Measurements from ENCODE around the gene IL4. TPM values are rescaled to one million over a fixed set of nuclear protein-coding genes. Genes with fewer than 3 reads are reported as not detected.
A peak's percentile ranks its signal among the peaks of the same experiment; 100 is the strongest.

Gene IL4
- total RNA-seq, 2 experiments from 2014 or later = 1.8 TPM; not detected in 1

GRCh38 chr5:132646583-132647266 lies 27.1 kb upstream of the IL4 start:
- Mint-ChIP-seq H3K27ac (no peak overlapping the region), H3K4me3 (no peak overlapping the region), H3K36me3 (peaks cover 53% of the 10 kb centered on the region), H3K9me3 (peaks cover 19% of the 10 kb centered on the region), H3K4me1 (peaks cover 24% of the 10 kb centered on the region), H3K27me3 (no peaks in the 10 kb centered on the region)
- POLR2A ChIA-PET = interaction anchor here (0.7 kb wide), 1 partner anchor 118 kb away, joined by 3 read pairs; no protein-coding TSS in a partner anchor
- DNase-seq = no peak
- no peak for ATAC-seq (ENCODE audit: low read depth)

GRCh38 chr5:132647473-132647872 lies 26.3 kb upstream of the IL4 start:
- H3K9me3 Mint-ChIP-seq = peaks cover 22% of the 10 kb centered on the region
- H3K27me3 Mint-ChIP-seq = no peaks in the 10 kb centered on the region
- H3K4me1 Mint-ChIP-seq = peaks cover 18% of the 10 kb centered on the region
- no peak for DNase-seq
- no peak for ATAC-seq (ENCODE audit: low read depth)
- H3K27ac Mint-ChIP-seq = no peak overlapping the region
- no peak overlapping the region for H3K4me3 Mint-ChIP-seq
- POLR2A ChIA-PET = no interaction called here
- H3K36me3 Mint-ChIP-seq = peaks cover 56% of the 10 kb centered on the region

GRCh38 chr5:132648355-132648754 lies 25.4 kb upstream of the IL4 start:
- no peak for DNase-seq
- Mint-ChIP-seq H3K4me1 (peaks cover 9% of the 10 kb centered on the region), H3K9me3 (peaks cover 22% of the 10 kb centered on the region), H3K27me3 (no peaks in the 10 kb centered on the region), H3K27ac (no peak overlapping the region), H3K4me3 (no peak overlapping the region), H3K36me3 (peaks cover 48% of the 10 kb centered on the region)
- POLR2A ChIA-PET = no interaction called here
- no peak for ATAC-seq (ENCODE audit: low read depth)

GRCh38 chr5:132651838-132652469 lies 21.8 kb upstream of the IL4 start:
- POLR2A ChIA-PET = no interaction called here
- DNase-seq = no peak
- Mint-ChIP-seq H3K4me3 (no peak overlapping the region), H3K27ac (no peak overlapping the region), H3K4me1 (peaks cover 11% of the 10 kb centered on the region), H3K27me3 (peaks cover 7% of the 10 kb centered on the region), H3K36me3 (peaks cover 27% of the 10 kb centered on the region), H3K9me3 (peaks cover 20% of the 10 kb centered on the region)
- no peak for ATAC-seq (ENCODE audit: low read depth)

GRCh38 chr5:132653716-132654115 lies 20.1 kb upstream of the IL4 start:
- Mint-ChIP-seq H3K36me3 (peaks cover 14% of the 10 kb centered on the region), H3K4me3 (no peak overlapping the region), H3K4me1 (peaks cover 19% of the 10 kb centered on the region), H3K27ac (no peak overlapping the region), H3K9me3 (peaks cover 8% of the 10 kb centered on the region), H3K27me3 (peaks cover 7% of the 10 kb centered on the region)
- DNase-seq = no peak
- no peak for ATAC-seq (ENCODE audit: low read depth)
- POLR2A ChIA-PET = no interaction called here

GRCh38 chr5:132655821-132656773 lies 17.7 kb upstream of the IL4 start:
- peak; percentile 73 for DNase-seq
- peaks cover 25% of the 10 kb centered on the region for H3K4me1 Mint-ChIP-seq
- H3K27ac Mint-ChIP-seq = peak overlapping the region; percentile 85
- H3K9me3 Mint-ChIP-seq = peaks cover 3% of the 10 kb centered on the region
- peak; percentile 49 for ATAC-seq (ENCODE audit: low read depth)
- POLR2A ChIA-PET = no interaction called here
- peak overlapping the region; percentile 78 for H3K4me3 Mint-ChIP-seq
- peaks cover 7% of the 10 kb centered on the region for H3K27me3 Mint-ChIP-seq
- H3K36me3 Mint-ChIP-seq = peaks cover 8% of the 10 kb centered on the region

- ATAC-seq (ENCODE audit: low read depth) = peak; percentile 65
- DNase-seq = no peak
- Mint-ChIP-seq H3K27me3 (peaks cover 7% of the 10 kb centered on the region), H3K27ac (peak overlapping the region; percentile 85), H3K9me3 (peaks cover 1% of the 10 kb centered on the region), H3K4me3 (peak overlapping the region; percentile 78), H3K4me1 (peaks cover 29% of the 10 kb centered on the region), H3K36me3 (peaks cover 3% of the 10 kb centered on the region)
- POLR2A ChIA-PET = interaction anchor here (0.7 kb wide), 1 partner anchor 14 kb away, joined by 3 read pairs; no protein-coding TSS in a partner anchor
Measured at GRCh38 chr5:132656774-132657355, 16.9 kb upstream of the IL4 start.

GRCh38 chr5:132657676-132658380 lies 16.0 kb upstream of the IL4 start, which contains the start of gene IL13:
IL13 (plus strand) TSS chr5:132658173; CDS start chr5:132658187, 14 bp downstream.
- no peak for ATAC-seq (ENCODE audit: low read depth)
- H3K27me3 Mint-ChIP-seq = peaks cover 7% of the 10 kb centered on the region
- H3K4me1 Mint-ChIP-seq = peaks cover 34% of the 10 kb centered on the region
- POLR2A ChIA-PET = interaction anchor here (0.7 to 1.3 kb wide), 3 partner anchors 15 to 30 kb away, joined by 3 to 4 read pairs (median 3); no protein-coding TSS in a partner anchor
- H3K4me3 Mint-ChIP-seq = peak within 1 kb of the TSS; percentile 78
- H3K36me3 Mint-ChIP-seq = no peaks in the 10 kb centered on the region
- no peaks in the 10 kb centered on the region for H3K9me3 Mint-ChIP-seq
- no peak for DNase-seq
- H3K27ac Mint-ChIP-seq = peak within 1 kb of the TSS; percentile 85

GRCh38 chr5:132658381-132659302 lies 15.1 kb upstream of the IL4 start:
- no peaks in the 10 kb centered on the region for H3K9me3 Mint-ChIP-seq
- H3K4me1 Mint-ChIP-seq = peaks cover 41% of the 10 kb centered on the region
- DNase-seq (no peak), ATAC-seq (ENCODE audit: low read depth) (no peak)
- POLR2A ChIA-PET = interaction anchor here (0.9 to 1.3 kb wide), 2 partner anchors 18 to 29 kb away, joined by 3 to 4 read pairs; no protein-coding TSS in a partner anchor
- no peak overlapping the region for H3K4me3 Mint-ChIP-seq
- H3K27ac Mint-ChIP-seq = no peak overlapping the region
- H3K36me3 Mint-ChIP-seq = no peaks in the 10 kb centered on the region
- H3K27me3 Mint-ChIP-seq = peaks cover 6% of the 10 kb centered on the region

- ATAC-seq (ENCODE audit: low read depth) (no peak), DNase-seq (no peak)
- H3K9me3 Mint-ChIP-seq = no peaks in the 10 kb centered on the region
- peaks cover 44% of the 10 kb centered on the region for H3K4me1 Mint-ChIP-seq
- H3K4me3 Mint-ChIP-seq = no peak overlapping the region
- H3K27ac Mint-ChIP-seq = no peak overlapping the region
- POLR2A ChIA-PET = no interaction called here
- no peaks in the 10 kb centered on the region for H3K36me3 Mint-ChIP-seq
- H3K27me3 Mint-ChIP-seq = peaks cover under 1% of the 10 kb centered on the region
Measured at GRCh38 chr5:132659598-132660493, 13.9 kb upstream of the IL4 start.

Measured in activated naive CD8-positive, alpha-beta T cell treated with anti-CD3 and anti-CD28 coated beads, Interleukin-2, amount 10 ng/mL, durations not matched to agents 7 days and 5 days (primary cell).